Upper lobe of left lung (tissue), 6 donors: ENCODE measurements around the gene PTX4. TPM values are rescaled to one million over a fixed set of nuclear protein-coding genes. Genes with fewer than 3 reads are reported as not detected.

Source experiments
- ATAC-seq, 2 donors: fragments of 200-7000 bp; cut with Tn5 transposase; one replicate each; pipeline ENCODE4 v1.9.1; 2022; ENCODE audit warnings: mild to moderate bottlenecking in 2 of 2, moderate library complexity in 2 of 2; ENCODE audit not compliant: low FRiP score in 2 of 2
- DNase-seq, 2 donors: peaks; one replicate each; pipeline ENCODE4 v3.0.0-alpha.2; 2019 to 2020
- H3K27ac ChIP-seq, 4 donors: fragments of 200-600 bp; sonication (generic); one replicate each; pipeline ENCODE4 v1.5.1; 2016 to 2019
- H3K27me3 ChIP-seq, 4 donors: fragments of 200-600 bp; sonication (generic); one replicate each; pipeline ENCODE4 v1.5.1; 2017 to 2019
- H3K36me3 ChIP-seq, 4 donors: fragments of 200-600 bp; sonication (generic); one replicate each; pipeline ENCODE4 v1.5.1; 2016 to 2019
- H3K4me1 ChIP-seq, 4 donors: fragments of 200-600 bp; sonication (generic); one replicate each; pipeline ENCODE4 v1.5.1; 2018 to 2019
- H3K4me3 ChIP-seq, 4 donors: fragments of 200-600 bp; sonication (generic); one replicate each; pipeline ENCODE4 v1.5.1; 2017 to 2019; ENCODE audit warnings: mild to moderate bottlenecking in 2 of 4, moderate library complexity in 1 of 4
- H3K9me3 ChIP-seq, 4 donors: fragments of 200-600 bp; sonication (generic); one replicate each; pipeline ENCODE4 v1.5.1; 2018 to 2019
- EP300 ChIP-seq, 4 donors: sonication (generic); formaldehyde crosslinking; IDR thresholded peaks; one replicate each; pipeline ENCODE4 v1.5.1; 2017; ENCODE audit warnings: antibody characterized with exemption in 4 of 4, control low read depth in 2 of 4
- POLR2A ChIP-seq, 4 donors: fragments of 450-650 bp; IDR thresholded peaks; one replicate each; pipeline ENCODE4 v1.5.1; 2016 to 2017; ENCODE audit warnings: antibody characterized with exemption in 4 of 4, mild to moderate bottlenecking in 2 of 4
- POLR2AphosphoS5 ChIP-seq, 2 donors: sonication (generic); formaldehyde crosslinking; IDR thresholded peaks; one replicate each; pipeline ENCODE4 v1.5.1; 2017; ENCODE audit warnings: antibody characterized with exemption in 2 of 2
- WGBS, 2 donors: methylation state at CpG; one replicate each; pipeline ENCODE4 v1.1.5; 2017 to 2018; 5-methylcytosine and 5-hydroxymethylcytosine counted together
- total RNA-seq, 6 donors: library from RNA; depleted of rRNA in 4 of 6; stranded (reverse); fragments of >200 nt in 4 of 6; gene quantifications; one replicate each; pipeline versions ENCODE4 v1.1.0 to v1.2.1, GENCODE V29; 2016 to 2021
- TF ChIP-seq, protein P1 (sequence below), 6 experiments: fragments of 450-650 bp in 4 of 6; fragments of 200-600 bp in 2 of 6; sonication (generic) in 2 of 6; IDR thresholded peaks; one replicate each; pipeline ENCODE4 v1.5.1; 2016 to 2019; ENCODE audit warnings: antibody characterized with exemption in 6 of 6
- donor health status: DM: no; HTN: no; CAD: no; lungs with moderate emphysema.
- donor health status: DM: no; HTN: yes; CAD: no; lungs with severe emphysema.

Gene PTX4
- total RNA-seq, 6 donors from 2014 or later = 0.30 to 0.34 (median 0.34) TPM; not detected in 3

DNA sequence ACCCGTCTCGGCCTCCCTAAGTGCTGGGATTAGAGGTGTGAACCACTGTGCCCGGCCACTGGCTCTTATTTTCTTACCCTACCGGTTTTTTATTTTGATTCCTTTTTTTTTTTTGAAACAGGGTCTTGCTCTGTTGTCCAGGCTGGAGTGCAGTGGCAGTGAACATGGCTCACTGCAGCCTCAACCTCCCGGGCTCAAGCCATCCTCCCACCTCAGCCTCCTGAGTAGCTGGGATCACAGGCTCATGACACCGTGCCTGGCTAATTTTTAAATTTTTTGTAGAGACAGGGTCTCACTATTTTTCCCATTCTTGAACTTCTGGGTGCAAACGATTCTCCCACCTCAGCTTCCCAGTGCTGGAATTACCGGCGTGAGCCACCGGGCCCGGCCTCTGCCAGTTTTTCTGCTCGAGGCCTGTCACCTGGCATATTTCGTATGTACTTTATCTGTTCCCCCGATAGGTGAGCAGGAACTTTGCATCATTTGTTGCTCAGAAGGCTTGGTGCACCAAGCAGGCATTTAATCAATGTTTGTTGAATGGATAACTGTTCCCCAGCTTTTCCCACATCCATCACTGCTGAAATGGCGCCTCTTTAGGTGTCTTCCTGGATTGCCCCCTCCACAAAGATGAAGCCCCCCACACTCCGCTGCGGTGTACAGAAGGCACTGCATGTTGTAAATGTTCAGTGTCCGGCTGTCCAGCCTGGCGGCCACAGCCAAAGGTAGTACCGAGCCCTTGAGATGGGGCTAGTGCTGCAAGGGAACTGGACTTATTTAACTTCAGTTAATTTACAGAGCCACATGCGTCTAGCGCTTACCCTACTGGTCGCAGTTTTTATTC is 3.6 kb upstream of the PTX4 start:
- TF ChIP-seq EP300 (IDR thresholded peaks at IDR 0.05) = no peak
- TF ChIP-seq POLR2AphosphoS5 (IDR thresholded peaks at IDR 0.05) = no peak
- TF ChIP-seq, protein P1, sequence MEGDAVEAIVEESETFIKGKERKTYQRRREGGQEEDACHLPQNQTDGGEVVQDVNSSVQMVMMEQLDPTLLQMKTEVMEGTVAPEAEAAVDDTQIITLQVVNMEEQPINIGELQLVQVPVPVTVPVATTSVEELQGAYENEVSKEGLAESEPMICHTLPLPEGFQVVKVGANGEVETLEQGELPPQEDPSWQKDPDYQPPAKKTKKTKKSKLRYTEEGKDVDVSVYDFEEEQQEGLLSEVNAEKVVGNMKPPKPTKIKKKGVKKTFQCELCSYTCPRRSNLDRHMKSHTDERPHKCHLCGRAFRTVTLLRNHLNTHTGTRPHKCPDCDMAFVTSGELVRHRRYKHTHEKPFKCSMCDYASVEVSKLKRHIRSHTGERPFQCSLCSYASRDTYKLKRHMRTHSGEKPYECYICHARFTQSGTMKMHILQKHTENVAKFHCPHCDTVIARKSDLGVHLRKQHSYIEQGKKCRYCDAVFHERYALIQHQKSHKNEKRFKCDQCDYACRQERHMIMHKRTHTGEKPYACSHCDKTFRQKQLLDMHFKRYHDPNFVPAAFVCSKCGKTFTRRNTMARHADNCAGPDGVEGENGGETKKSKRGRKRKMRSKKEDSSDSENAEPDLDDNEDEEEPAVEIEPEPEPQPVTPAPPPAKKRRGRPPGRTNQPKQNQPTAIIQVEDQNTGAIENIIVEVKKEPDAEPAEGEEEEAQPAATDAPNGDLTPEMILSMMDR (IDR thresholded peaks at IDR 0.05) = no peak
- TF ChIP-seq POLR2A (IDR thresholded peaks at IDR 0.05) = no peak
- H3K27ac ChIP-seq = peak overlapping the region; percentile 90 to 92 (median 90)
- WGBS, 2 donors = 80 to 89% methylated on average over 19 to 23 of the region's 23 CpGs
- peaks cover 0 to 27% (median 13%) of the 10 kb centered on the region in 4 donors for H3K36me3 ChIP-seq
- H3K4me1 ChIP-seq = peaks cover 17 to 25% (median 18%) of the 10 kb centered on the region in 4 donors
- H3K27me3 ChIP-seq = no peaks in the 10 kb centered on the region
- ATAC-seq = no peak
- peak overlapping the region in 3 of 4 donors; percentile 71 to 93 (median 84) for H3K4me3 ChIP-seq
- DNase-seq = no peak
- no peaks in the 10 kb centered on the region for H3K9me3 ChIP-seq

DNA sequence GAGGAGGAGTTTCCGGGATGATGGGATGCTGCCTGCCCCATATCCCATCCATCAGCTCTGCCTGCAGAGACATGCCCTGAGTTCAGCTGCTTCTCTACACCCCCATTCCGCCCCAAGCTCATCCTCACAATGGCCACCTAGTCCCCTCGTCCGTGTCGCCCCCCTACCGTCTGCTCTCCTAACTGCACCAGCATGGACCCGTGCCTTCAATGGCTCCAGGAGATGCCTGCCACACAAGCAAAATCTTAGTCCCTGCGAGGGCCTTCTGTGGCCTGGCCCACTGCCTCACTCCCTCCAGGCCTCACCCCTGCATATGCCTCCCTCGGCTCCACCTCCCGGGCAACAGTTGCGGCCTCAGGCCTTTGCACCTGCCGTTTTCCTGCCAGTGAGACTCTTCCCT is 2.6 kb upstream of the PTX4 start:
- DNase-seq (no peak), ATAC-seq (no peak)
- TF ChIP-seq POLR2A (IDR thresholded peaks at IDR 0.05) (no peak), EP300 (IDR thresholded peaks at IDR 0.05) (no peak), POLR2AphosphoS5 (IDR thresholded peaks at IDR 0.05) (no peak)
- TF ChIP-seq, protein P1 (IDR thresholded peaks at IDR 0.05) = no peak
- Histone ChIP-seq H3K4me3 (no peak overlapping the region), H3K36me3 (peaks cover 0 to 18% (median 8%) of the 10 kb centered on the region in 4 donors), H3K9me3 (no peaks in the 10 kb centered on the region), H3K27ac (no peak overlapping the region), H3K4me1 (peaks cover 17 to 25% (median 18%) of the 10 kb centered on the region in 4 donors), H3K27me3 (no peaks in the 10 kb centered on the region)
- 92 to 94% methylated on average over 12 of the region's 12 CpGs for WGBS, 2 donors

DNA sequence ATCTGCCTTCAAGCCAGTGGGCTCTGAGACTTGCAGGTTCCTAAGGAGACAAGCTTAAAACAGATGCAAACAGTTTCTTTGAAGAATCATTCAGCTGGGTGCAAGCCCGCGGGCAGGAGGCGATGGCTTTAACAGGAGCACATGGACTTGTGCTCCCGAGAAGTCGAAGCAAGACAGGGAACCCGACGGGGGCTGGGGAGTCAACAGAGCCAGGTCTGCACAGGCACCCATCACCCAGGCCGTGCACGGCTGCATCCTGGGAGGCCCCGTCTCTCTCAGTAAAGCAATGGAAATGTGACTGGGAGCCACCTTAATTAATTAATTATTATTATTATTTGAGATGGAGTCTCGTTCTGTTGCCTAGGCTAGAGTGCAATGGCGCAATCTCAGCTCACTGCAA is 333 bp upstream of the PTX4 start:
- whole genome bisulfite sequencing, 2 donors = 92 to 94% methylated on average over 12 of the region's 12 CpGs
- DNase-seq = no peak

DNA sequence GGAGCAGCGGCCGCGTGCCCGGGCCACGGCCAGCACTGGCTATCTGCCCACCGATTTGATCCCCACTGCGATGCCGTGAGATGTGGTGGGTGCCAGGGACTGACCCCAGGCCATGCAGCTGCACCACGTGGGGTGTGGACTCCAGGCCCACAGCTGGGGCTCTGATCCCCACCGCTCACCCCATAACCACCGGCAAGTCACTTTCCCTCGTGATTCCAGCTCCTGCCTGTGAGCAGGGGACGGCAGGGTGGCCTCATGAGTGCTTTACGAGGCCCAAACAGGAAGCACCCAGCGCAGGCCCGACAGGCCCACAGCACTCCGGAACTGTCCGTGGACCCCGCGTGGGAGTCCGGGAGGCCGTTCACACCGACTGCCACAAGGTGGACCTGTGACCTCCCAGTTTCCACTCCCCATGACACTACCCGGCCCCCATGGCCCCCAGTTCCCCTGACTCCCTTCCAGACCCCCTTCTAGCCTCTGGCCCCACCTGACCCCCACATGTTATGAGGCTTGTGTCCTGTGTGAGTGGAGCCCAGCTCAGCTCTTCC is 616 bp downstream of the PTX4 start:
- H3K9me3 ChIP-seq = no peaks in the 10 kb centered on the region
- H3K4me3 ChIP-seq = no peak overlapping the region
- H3K36me3 ChIP-seq = no peaks in the 10 kb centered on the region
- no peak overlapping the region for H3K27ac ChIP-seq
- ATAC-seq (no peak), DNase-seq (peak in 1 of 2 donors; percentile 67)
- peaks cover 6 to 10% (median 7%) of the 10 kb centered on the region in 4 donors for H3K4me1 ChIP-seq
- WGBS, 2 donors = 85 to 87% methylated on average over 5 to 23 of the region's 24 CpGs
- TF ChIP-seq, protein P1 (IDR thresholded peaks at IDR 0.05) = no peak
- TF ChIP-seq POLR2A (IDR thresholded peaks at IDR 0.05) (no peak), EP300 (IDR thresholded peaks at IDR 0.05) (no peak), POLR2AphosphoS5 (IDR thresholded peaks at IDR 0.05) (no peak)
- no peaks in the 10 kb centered on the region for H3K27me3 ChIP-seq

More for the DNA sequence above, 333 bp upstream of the PTX4 start:
- Histone ChIP-seq H3K4me3 (no peak overlapping the region), H3K27me3 (no peaks in the 10 kb centered on the region), H3K9me3 (no peaks in the 10 kb centered on the region), H3K36me3 (no peaks in the 10 kb centered on the region), H3K4me1 (peaks cover 9 to 16% (median 10%) of the 10 kb centered on the region in 4 donors), H3K27ac (no peak overlapping the region)
- no peak for ATAC-seq
- no peak for TF ChIP-seq EP300 (IDR thresholded peaks at IDR 0.05)
- TF ChIP-seq POLR2A (IDR thresholded peaks at IDR 0.05) = no peak
- TF ChIP-seq, protein P1 (IDR thresholded peaks at IDR 0.05) = no peak
- no peak for TF ChIP-seq POLR2AphosphoS5 (IDR thresholded peaks at IDR 0.05)
